Duodenal mucosa (tissue), 2 donors: Measurements from ENCODE around the gene OLFM2.

Experiments used
- H3K27ac ChIP-seq: one replicate; pipeline ENCODE4 v1.7.0; 2013; ENCODE audit warnings: low read depth, low read length
- H3K27me3 ChIP-seq, 2 donors: one replicate each; pipeline ENCODE4 v1.7.0; 2013; ENCODE audit warnings: low read length in 2 of 2, control low read depth in 1 of 2; ENCODE audit not compliant: insufficient read depth in 2 of 2, control insufficient read depth in 1 of 2
- H3K36me3 ChIP-seq, 2 donors: one replicate each; pipeline ENCODE4 v1.7.0; 2013; ENCODE audit warnings: low read length in 2 of 2, control low read depth in 1 of 2; ENCODE audit not compliant: insufficient read depth in 2 of 2, control insufficient read depth in 1 of 2
- H3K4me1 ChIP-seq, 2 donors: one replicate each; pipeline ENCODE4 v1.7.0; 2013; ENCODE audit warnings: low read length in 2 of 2, control low read depth in 1 of 2; ENCODE audit not compliant: insufficient read depth in 2 of 2, control insufficient read depth in 1 of 2
- H3K4me3 ChIP-seq, 2 donors: one replicate each; pipeline ENCODE4 v1.7.0; 2013; ENCODE audit warnings: low read length in 2 of 2, low read depth in 1 of 2
- H3K9ac ChIP-seq, 2 donors: one replicate each; pipeline ENCODE4 v1.7.0; 2013; ENCODE audit warnings: low read length in 2 of 2, low read depth in 1 of 2
- H3K9me3 ChIP-seq, 2 donors: one replicate each; pipeline ENCODE4 v1.7.0; 2013; ENCODE audit warnings: low read length in 2 of 2, control low read depth in 1 of 2; ENCODE audit not compliant: control insufficient read depth in 1 of 2

Gene OLFM2

DNA sequence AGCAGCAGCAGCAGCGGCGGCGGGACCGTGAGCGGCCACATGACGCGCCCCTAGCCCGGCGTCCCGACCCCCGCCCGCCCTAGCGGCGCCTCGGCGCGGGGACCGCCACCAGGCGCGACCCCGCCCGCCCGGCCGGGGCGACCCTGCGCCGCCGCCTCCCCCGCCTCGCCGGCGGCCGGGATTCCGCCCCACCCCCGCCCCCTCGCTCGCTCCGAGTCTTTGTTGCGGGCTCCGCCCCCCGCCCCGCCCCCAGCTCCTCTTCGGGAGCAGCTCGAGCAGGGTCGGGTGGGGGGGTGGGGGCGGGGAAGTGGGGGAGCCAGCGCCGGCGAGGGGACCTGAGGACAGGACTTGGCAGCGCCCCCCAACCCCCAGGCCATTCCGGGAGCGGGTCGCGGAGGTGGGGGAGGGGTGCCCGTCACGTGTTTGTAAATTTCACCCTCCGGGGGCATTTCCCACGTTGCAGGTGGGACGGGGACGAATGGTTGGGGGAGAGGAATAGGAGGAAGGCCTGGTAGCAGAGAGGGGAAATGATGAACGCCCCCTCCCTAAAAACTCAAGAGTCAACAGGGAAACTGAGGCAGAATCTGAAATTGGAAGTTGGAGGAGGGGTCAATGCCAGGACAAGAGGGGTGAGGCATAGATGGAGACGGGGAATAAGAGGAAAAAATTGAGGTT, at the start of gene OLFM2:
Gene OLFM2, minus strand, starts transcription at position 190 of the 675 bp plus-strand sequence. Its CDS starts 149 bp downstream, at position 41.
- Histone ChIP-seq H3K4me1 (no peaks in the 10 kb centered on the region), H3K27me3 (peaks cover 24 to 37% of the 10 kb centered on the region in 2 donors)

DNA sequence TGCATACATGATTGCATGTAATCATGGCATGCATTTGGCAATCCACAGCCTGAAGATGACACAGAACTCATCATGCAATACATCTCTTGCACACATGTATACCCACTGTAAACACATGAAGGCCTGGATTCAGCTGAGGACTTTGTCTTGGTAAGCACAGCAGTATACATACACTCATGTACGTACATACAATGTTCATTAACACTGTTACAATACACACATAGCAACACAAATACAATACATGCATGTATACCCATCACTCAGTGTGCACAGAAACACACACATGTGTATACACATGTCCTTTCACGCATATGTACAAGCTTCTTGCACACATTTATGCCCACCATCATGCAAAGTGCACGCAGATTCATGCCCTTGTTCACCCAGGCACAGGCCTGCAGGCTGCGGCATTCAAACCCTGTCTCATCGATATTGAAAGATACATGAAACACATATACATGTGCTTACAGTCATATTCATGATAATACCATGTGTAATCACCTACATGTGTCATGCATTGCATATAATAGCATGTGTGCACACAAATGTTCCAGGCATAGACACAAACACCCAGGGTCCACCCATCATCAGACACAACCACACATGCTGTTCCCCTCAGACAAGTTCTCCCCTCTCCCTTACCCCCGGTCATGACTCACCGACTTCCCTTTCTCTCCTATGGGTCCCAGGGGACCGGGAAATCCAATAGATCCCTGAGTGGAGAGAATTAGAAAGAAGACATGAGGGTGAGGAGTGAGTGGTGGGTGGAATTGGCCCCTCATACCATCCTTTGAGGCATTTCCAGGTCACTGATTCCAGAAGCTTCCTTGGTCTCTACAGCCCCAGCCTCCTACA, 45.3 kb upstream of the OLFM2 start:
- H3K9ac ChIP-seq = no peak overlapping the region
- H3K9me3 ChIP-seq = no peaks in the 10 kb centered on the region
- no peaks in the 10 kb centered on the region for H3K4me1 ChIP-seq
- no peak overlapping the region for H3K4me3 ChIP-seq
- peaks cover 4 to 6% of the 10 kb centered on the region in 2 donors for H3K36me3 ChIP-seq
- no peak overlapping the region for H3K27ac ChIP-seq
- H3K27me3 ChIP-seq = no peaks in the 10 kb centered on the region

More for the DNA sequence above, at the start of gene OLFM2:
- Histone ChIP-seq H3K27ac (no peak within 1 kb of the TSS), H3K36me3 (no peaks in the 10 kb centered on the region), H3K9me3 (no peaks in the 10 kb centered on the region), H3K9ac (no peak within 1 kb of the TSS), H3K4me3 (peak within 1 kb of the TSS in 1 of 2 donors; percentile 23)

DNA sequence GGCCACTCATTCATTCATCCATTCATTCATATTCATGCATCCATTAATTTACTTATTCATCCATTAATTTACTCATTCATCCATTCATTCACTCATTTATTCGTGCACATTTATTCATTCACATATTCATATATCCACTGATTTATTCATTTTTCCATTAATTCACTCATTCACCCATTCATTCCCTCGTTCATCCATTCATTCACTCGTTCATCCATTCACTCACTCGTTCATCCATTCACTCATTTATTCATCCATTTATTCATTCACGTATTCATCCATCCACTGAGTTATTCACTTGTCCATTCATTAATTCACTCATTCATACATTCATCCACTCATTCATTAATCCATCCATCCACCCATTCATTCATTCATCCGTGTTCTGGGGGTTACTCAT, 35.8 kb upstream of the OLFM2 start:
- Histone ChIP-seq H3K9me3 (no peaks in the 10 kb centered on the region), H3K27me3 (peaks cover 0 to 5% of the 10 kb centered on the region in 2 donors), H3K4me3 (no peak overlapping the region), H3K9ac (no peak overlapping the region), H3K4me1 (no peaks in the 10 kb centered on the region), H3K27ac (no peak overlapping the region), H3K36me3 (no peaks in the 10 kb centered on the region)

DNA sequence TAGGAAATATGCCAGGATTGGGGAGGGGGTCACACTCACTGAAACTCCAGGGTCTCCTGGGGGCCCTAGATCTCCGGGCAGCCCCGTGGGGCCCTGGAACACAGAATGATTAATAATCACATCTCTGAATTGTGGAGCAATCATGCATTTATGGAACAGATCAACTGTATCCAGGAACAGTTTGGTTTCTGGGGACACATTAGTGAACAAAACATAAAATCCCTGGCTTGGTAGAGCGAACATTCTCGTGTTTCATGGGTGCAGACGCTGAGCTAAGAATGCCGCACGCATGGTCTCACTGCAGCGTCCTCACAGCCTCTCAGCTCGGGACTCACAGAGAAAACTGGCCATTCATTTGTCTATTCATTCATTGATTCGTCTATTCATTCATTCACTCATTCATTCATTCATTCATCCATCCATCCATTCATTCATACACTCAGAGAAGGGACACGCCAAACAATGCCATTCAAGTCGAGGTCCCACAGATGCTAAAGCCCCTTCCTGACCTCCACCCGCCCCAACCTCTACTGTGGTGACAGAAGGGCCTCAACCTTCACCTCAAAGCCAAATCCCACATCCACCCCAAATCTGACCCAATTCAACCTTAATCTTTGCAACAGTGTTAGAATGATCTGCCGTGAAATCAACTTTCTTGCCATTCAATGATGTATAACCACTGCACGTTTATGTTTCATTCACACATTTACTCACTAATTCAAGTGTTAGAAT, 35.0 kb upstream of the OLFM2 start:
- Histone ChIP-seq H3K36me3 (no peaks in the 10 kb centered on the region), H3K4me3 (no peak overlapping the region), H3K27ac (no peak overlapping the region), H3K27me3 (peaks cover 0 to 5% of the 10 kb centered on the region in 2 donors), H3K9me3 (no peaks in the 10 kb centered on the region), H3K4me1 (no peaks in the 10 kb centered on the region), H3K9ac (no peak overlapping the region)

DNA sequence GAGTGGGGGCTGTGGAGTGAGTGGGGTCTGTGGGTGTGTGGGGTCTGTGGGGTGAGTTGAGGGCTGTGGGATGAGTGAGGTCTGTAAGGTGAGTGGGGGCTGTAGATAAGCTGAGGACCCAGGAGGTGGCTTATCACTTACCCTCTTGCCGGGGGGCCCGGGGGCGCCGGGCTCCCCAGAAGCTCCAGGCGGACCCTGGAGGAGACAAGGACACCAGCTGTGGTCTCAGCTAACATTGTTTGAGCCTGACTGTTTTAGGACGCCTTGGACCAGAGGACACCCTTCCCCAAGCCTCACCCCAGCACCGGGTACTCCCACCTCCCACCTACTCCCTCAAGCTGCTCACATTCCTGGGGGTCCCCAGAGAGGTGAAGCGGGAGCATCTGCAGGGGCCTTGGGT, 34.2 kb upstream of the OLFM2 start:
- Histone ChIP-seq H3K4me1 (no peaks in the 10 kb centered on the region), H3K9me3 (no peaks in the 10 kb centered on the region), H3K9ac (no peak overlapping the region), H3K36me3 (no peaks in the 10 kb centered on the region), H3K4me3 (no peak overlapping the region), H3K27me3 (peaks cover 0 to 5% of the 10 kb centered on the region in 2 donors), H3K27ac (no peak overlapping the region)

DNA sequence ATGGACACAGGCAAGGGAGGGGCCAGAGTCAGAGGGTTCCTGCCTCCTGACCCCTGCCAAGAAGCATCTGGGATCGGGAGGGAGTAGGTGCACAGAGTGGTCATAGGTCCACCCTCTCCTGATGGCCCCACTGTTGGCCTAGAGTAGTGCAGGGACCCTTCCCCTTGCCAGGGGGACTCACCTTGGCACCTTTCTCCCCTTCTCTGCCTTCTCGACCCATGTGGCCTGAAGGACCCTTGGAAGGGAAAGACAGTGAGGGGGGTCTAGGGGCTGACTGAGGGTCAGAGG, 33.3 kb upstream of the OLFM2 start:
- Histone ChIP-seq H3K9ac (no peak overlapping the region), H3K4me1 (no peaks in the 10 kb centered on the region), H3K36me3 (no peaks in the 10 kb centered on the region), H3K27me3 (peaks cover 0 to 5% of the 10 kb centered on the region in 2 donors), H3K4me3 (no peak overlapping the region), H3K9me3 (no peaks in the 10 kb centered on the region), H3K27ac (no peak overlapping the region)

DNA sequence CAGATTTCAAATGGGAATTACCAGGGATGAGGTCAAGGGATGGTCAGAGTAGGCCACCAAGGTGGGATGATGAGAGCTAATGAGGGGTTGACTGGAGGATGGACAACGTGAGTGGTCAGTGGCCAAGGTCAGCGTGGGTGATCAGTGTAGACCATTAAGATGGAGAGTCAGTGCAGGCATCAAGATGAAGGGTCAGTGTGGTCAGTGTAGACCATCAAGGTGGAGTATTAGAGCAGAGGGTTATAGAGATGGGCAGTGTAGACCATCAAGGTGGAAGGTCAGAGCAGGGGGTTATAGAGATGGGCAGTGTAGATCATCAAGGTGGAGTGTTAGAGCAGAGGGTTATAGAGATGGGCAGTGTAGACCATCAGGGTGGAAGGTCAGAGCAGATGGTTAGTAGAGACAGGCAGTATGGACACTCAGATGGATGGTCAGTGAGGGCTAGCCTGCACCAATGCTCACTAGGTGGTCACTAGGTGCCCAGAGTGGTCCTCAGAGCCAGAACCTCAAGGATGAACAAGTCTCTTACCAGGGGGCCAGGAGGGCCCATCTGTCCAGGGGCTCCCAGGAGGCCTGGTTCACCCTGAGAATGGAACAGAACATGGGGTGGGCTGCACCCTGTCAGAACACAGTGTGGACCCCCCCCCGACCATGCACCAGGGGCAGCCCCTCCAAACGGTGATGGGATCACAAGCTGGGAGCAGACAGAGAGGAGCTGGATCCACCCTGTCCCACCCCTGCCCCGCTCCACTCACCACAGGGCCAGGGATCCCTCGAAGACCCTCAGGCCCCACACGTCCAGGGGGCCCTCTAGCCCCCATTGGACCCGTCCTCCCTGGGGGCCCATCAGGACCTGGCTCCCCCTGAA, 32.7 kb upstream of the OLFM2 start:
- no peaks in the 10 kb centered on the region for H3K4me1 ChIP-seq
- H3K9ac ChIP-seq = no peak overlapping the region
- H3K36me3 ChIP-seq = no peaks in the 10 kb centered on the region
- no peak overlapping the region for H3K27ac ChIP-seq
- no peaks in the 10 kb centered on the region for H3K9me3 ChIP-seq
- peaks cover 0 to 5% of the 10 kb centered on the region in 2 donors for H3K27me3 ChIP-seq
- no peak overlapping the region for H3K4me3 ChIP-seq

DNA sequence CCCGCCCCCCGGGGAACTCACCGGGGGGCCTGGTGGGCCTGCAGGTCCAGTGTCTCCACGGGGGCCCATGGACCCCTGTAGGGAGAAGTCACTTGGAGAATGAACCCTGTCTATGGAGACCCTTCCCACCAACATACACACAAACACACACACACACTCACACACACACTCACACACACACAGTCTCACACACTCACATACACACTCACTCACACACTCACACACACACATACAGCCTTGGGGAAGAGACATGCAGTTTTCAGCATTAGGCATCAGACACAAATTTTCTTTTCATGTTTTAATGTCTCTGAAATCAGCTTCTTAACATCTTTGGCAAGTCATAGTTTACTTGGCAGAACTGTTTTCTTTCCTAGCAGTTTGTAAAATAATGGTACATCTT, 31.0 kb upstream of the OLFM2 start:
- Histone ChIP-seq H3K27ac (no peak overlapping the region), H3K36me3 (no peaks in the 10 kb centered on the region), H3K27me3 (peaks cover 0 to 5% of the 10 kb centered on the region in 2 donors), H3K4me1 (no peaks in the 10 kb centered on the region), H3K4me3 (no peak overlapping the region), H3K9ac (no peak overlapping the region), H3K9me3 (no peaks in the 10 kb centered on the region)

DNA sequence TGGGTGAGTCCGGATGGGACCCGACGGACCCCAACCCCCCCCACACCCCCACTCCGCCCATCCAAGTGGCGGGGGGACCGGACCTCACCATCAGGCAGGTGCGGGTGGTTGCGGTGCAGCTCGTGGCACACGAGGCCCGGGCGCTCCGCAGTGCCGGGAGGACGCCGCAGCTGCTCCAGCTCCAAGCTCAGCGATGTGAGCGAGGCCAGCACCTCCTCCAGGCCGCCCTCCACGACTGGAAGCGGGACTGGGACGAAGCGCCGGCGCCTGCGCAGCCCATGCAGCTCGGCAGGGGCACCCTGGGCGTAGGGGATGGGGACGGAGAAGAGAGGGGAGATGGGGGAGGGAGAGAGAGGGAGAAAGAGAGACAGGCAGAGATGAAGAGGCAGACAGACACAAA, 30.1 kb upstream of the OLFM2 start:
- no peaks in the 10 kb centered on the region for H3K36me3 ChIP-seq
- no peaks in the 10 kb centered on the region for H3K9me3 ChIP-seq
- no peaks in the 10 kb centered on the region for H3K4me1 ChIP-seq
- H3K27me3 ChIP-seq = peaks cover 0 to 5% of the 10 kb centered on the region in 2 donors
- H3K9ac ChIP-seq = no peak overlapping the region
- H3K4me3 ChIP-seq = no peak overlapping the region
- no peak overlapping the region for H3K27ac ChIP-seq
